GM12878 (cell line): ENCODE results near the gene BATF3. TPM values are rescaled to one million over a fixed set of nuclear protein-coding genes. Genes with fewer than 3 reads are reported as not detected.

Source experiments
- ATAC-seq: fragments of 200-7000 bp; cut with Tn5 transposase; 3 replicates; pipeline ENCODE4 v1.9.1; 2020; ENCODE audit warnings: mild to moderate bottlenecking, moderate library complexity
- BruUV-seq: library from RNA; stranded (reverse); fragments of 400-500 nt; replicated peaks from 2 replicates; lab custom pipeline; 2021; lab: Mats Ljungman, UMichigan
- CTCF ChIA-PET: fragments of 300-600 bp; sonication (Branson Sonifier 250); formaldehyde crosslinking; extraction: SDS; loops from one replicate; lab custom pipeline; 2021; ENCODE audit warnings: inconsistent platforms; lab: Yijun Ruan, JAX
- POLR2A ChIA-PET: fragments of 350-600 bp; formaldehyde crosslinking; extraction: SDS; loops from one replicate; lab custom pipeline; 2021; ENCODE audit warnings: inconsistent platforms; lab: Charles Lee
- RAD21 ChIA-PET: fragments of 300-600 bp; sonication (Branson Sonifier 250); formaldehyde crosslinking; loops from one replicate; lab custom pipeline; 2023; ENCODE audit warnings: antibody characterized with exemption; ENCODE audit not compliant: unreplicated experiment; lab: Charles Lee
- SMC1A ChIA-PET: fragments of 300-600 bp; sonication (Branson Sonifier 250); formaldehyde crosslinking; loops from one replicate; lab custom pipeline; 2023; ENCODE audit not compliant: unreplicated experiment, uncharacterized antibody; lab: Charles Lee
- DNase-seq: peaks from one replicate; pipeline ENCODE4 v3.0.0-alpha.2; 2011; ENCODE audit warnings: low read depth, low spot score
- FAIRE-seq: peaks from 3 replicates; lab custom pipeline; 2011; peaks lifted over from hg19 to GRCh38; lab: Jason Lieb, UNC
- H2AFZ ChIP-seq: 2 replicates; pipeline ENCODE4 v1.6.0; 2011; ENCODE audit warnings: low read depth, low read length, control low read depth; ENCODE audit not compliant: control insufficient read depth
- H3K27ac ChIP-seq: 2 replicates; pipeline ENCODE4 v1.5.1; 2011; ENCODE audit warnings: control low read depth; ENCODE audit not compliant: control insufficient read depth, insufficient read depth
- H3K27me3 ChIP-seq, 2 experiments: replicated peaks in 1 of 2; 2 replicates each; pipeline versions ENCODE4 v1.6.0 to v1.6.1; 2011; ENCODE audit warnings: low read length in 1 of 2; ENCODE audit not compliant: control insufficient read depth in 2 of 2, insufficient read depth in 2 of 2
- H3K36me3 ChIP-seq, 2 experiments: 2 replicates each; pipeline ENCODE4 v1.5.1; 2011; ENCODE audit warnings: low read length in 1 of 2; ENCODE audit not compliant: control insufficient read depth in 2 of 2, insufficient read depth in 2 of 2
- H3K4me1 ChIP-seq: 2 replicates; pipeline ENCODE4 v1.6.1; 2011; ENCODE audit warnings: mild to moderate bottlenecking, low read length, moderate library complexity, mixed read lengths; ENCODE audit not compliant: control insufficient read depth, insufficient read depth
- H3K4me2 ChIP-seq: 2 replicates; pipeline ENCODE4 v1.6.0; 2011; ENCODE audit warnings: control low read depth; ENCODE audit not compliant: control insufficient read depth, insufficient read depth
- H3K4me3 ChIP-seq: fragments of 200-600 bp; sonication (generic); 2 replicates; pipeline ENCODE4 v1.5.1; 2016
- H3K79me2 ChIP-seq: 2 replicates; pipeline ENCODE4 v1.6.0; 2011; ENCODE audit warnings: low read length; ENCODE audit not compliant: control insufficient read depth, insufficient read depth
- H3K9ac ChIP-seq: 2 replicates; pipeline ENCODE4 v1.8.0; 2011; ENCODE audit warnings: low read length, control low read depth, mixed read lengths; ENCODE audit not compliant: control insufficient read depth, insufficient read depth
- H3K9me3 ChIP-seq: replicated peaks from 3 replicates; pipeline ENCODE4 v1.5.1; 2011; ENCODE audit warnings: mild to moderate bottlenecking, low read length; ENCODE audit not compliant: control insufficient read depth, insufficient read depth
- H4K20me1 ChIP-seq: 2 replicates; pipeline ENCODE4 v1.6.0; 2011; ENCODE audit not compliant: control insufficient read depth, insufficient read depth
- FOS ChIP-seq: IDR thresholded peaks from 3 replicates; pipeline ENCODE4 v1.6.1; 2011; ENCODE audit warnings: borderline replicate concordance; ENCODE audit not compliant: insufficient read length; ENCODE audit errors: extremely low read depth
- KDM1A ChIP-seq: fragments of 200-600 bp; sonication (generic); IDR thresholded peaks from 2 replicates; pipeline ENCODE4 v1.6.1; 2016; ENCODE audit warnings: borderline replicate concordance
- POLR2AphosphoS2 ChIP-seq: IDR thresholded peaks from 2 replicates; pipeline ENCODE4 v1.6.1; 2011; ENCODE audit warnings: low read depth, mild to moderate bottlenecking, low read length, improper control_type of control experiment, moderate library complexity
- RBBP5 ChIP-seq: fragments of 200-600 bp; sonication (generic); conservative IDR thresholded peaks from 2 replicates; pipeline ENCODE4 v1.6.1; 2016
- WGBS: methylation state at CpG from one replicate; pipeline ENCODE4 v1.1.6; 2016; ENCODE audit warnings: low lambda C conversion rate; ENCODE audit not compliant: insufficient replicate concordance, insufficient coverage; ENCODE audit errors: missing lambda C conversion rate; 5-methylcytosine and 5-hydroxymethylcytosine counted together
- in situ Hi-C: fragments of 300-500 bp; cut with MboI; formaldehyde crosslinking; loops from 9 replicates; pipeline ENCODE4 v1.14.3; 2018; ENCODE audit warnings: mixed read lengths
- intact Hi-C: fragments of 100-400 bp; cut with micrococcal nuclease; formaldehyde crosslinking; loops from one replicate; pipeline ENCODE4 v1.14.2; 2022; ENCODE audit not compliant: unreplicated experiment
- polyA plus RNA-seq, 11 experiments: library from polyadenylated mRNA; depleted of rRNA in 4 of 11; unstranded in 6 of 11; stranded (reverse) in 5 of 11; fragments of >200 nt; fragmentation: Nextera tagmentation in 4 of 11; fragmentation: Illumina TruSeq in 1 of 11; extraction: Ambion mirVana in 4 of 11; extraction: Trizol in 1 of 11; gene quantifications; 1 replicate in 1 of 11; 2 replicates in 10 of 11; pipeline versions ENCODE4 v1.2.1 to v1.2.3, GENCODE V29; 2011 to 2016; ENCODE audit warnings: inconsistent platforms in 2 of 11, missing spikeins in 2 of 11, low read depth in 1 of 11
- total RNA-seq, 4 experiments: library from RNA; depleted of rRNA in 3 of 4; stranded (reverse); fragments of >200 nt in 3 of 4; fragmentation: Illumina TruSeq in 1 of 4; extraction: Trizol in 1 of 4; gene quantifications; 2 replicates each; pipeline versions ENCODE4 v1.2.1 to v1.2.3, GENCODE V29; 2013 to 2021
- TF ChIP-seq, protein P1 (sequence below), 3 experiments: IDR thresholded peaks in 2 of 3; conservative IDR thresholded peaks in 1 of 3; 2 replicates each; pipeline ENCODE4 v1.5.1; 2011; ENCODE audit warnings: low read depth in 3 of 3, low read length in 3 of 3, mild to moderate bottlenecking in 3 of 3, control low read depth in 2 of 3, moderate library complexity in 2 of 3, inconsistent platforms in 1 of 3, mixed read lengths in 1 of 3; ENCODE audit not compliant: control insufficient read depth in 2 of 3, insufficient read depth in 1 of 3; ENCODE audit errors: extremely low read depth in 1 of 3
- TF ChIP-seq, protein P2 (sequence below): fragments of 450-650 bp; IDR thresholded peaks from 2 replicates; pipeline ENCODE4 v1.6.1; 2017; ENCODE audit warnings: mild to moderate bottlenecking, moderate library complexity
- TF ChIP-seq, protein P3 (sequence below): fragments of 150-350 bp; IDR thresholded peaks from 2 replicates; pipeline ENCODE4 v1.6.1; 2014; ENCODE audit warnings: mild to moderate bottlenecking, low read depth, low read length

The BATF3 gene
- total and polyA plus RNA-seq, 10 of the 15 experiments (the other 5 are each of a cell fraction or from before 2014, with no cell fraction given) = 11.1 to 56.8 (median 30.8) TPM

DNA sequence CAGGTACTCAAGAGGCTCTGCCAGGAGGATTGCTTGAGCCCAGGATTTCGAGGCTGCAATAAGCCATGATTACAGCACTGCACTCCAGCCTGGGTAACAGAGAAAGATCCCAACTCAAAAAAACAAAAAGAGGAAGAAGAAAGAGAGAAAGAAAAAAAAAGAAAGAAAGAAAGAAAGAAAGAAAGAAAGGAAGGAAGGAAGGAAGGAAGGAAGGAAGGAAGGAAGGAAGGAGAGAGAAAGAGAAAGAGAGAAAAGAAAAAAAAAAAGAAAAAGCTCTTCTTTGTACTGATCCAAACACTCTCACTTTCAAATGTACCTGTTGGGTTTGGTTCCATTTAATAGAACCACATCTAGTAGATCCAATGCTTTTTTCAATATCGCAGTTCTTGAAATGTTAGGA, 11.8 kb downstream of the BATF3 start (continued):
- TF ChIP-seq, protein P1, sequence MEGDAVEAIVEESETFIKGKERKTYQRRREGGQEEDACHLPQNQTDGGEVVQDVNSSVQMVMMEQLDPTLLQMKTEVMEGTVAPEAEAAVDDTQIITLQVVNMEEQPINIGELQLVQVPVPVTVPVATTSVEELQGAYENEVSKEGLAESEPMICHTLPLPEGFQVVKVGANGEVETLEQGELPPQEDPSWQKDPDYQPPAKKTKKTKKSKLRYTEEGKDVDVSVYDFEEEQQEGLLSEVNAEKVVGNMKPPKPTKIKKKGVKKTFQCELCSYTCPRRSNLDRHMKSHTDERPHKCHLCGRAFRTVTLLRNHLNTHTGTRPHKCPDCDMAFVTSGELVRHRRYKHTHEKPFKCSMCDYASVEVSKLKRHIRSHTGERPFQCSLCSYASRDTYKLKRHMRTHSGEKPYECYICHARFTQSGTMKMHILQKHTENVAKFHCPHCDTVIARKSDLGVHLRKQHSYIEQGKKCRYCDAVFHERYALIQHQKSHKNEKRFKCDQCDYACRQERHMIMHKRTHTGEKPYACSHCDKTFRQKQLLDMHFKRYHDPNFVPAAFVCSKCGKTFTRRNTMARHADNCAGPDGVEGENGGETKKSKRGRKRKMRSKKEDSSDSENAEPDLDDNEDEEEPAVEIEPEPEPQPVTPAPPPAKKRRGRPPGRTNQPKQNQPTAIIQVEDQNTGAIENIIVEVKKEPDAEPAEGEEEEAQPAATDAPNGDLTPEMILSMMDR (IDR thresholded peaks at IDR 0.05 in 2 of 3, conservative IDR thresholded peaks at IDR 0.05 in 1 of 3; ENCODE audit: control insufficient read depth in 2 of 3, extremely low read depth in 1 of 3, insufficient read depth in 1 of 3, low read depth in 3 of 3, low read length in 3 of 3) = no peak
- no peak for TF ChIP-seq RBBP5

DNA sequence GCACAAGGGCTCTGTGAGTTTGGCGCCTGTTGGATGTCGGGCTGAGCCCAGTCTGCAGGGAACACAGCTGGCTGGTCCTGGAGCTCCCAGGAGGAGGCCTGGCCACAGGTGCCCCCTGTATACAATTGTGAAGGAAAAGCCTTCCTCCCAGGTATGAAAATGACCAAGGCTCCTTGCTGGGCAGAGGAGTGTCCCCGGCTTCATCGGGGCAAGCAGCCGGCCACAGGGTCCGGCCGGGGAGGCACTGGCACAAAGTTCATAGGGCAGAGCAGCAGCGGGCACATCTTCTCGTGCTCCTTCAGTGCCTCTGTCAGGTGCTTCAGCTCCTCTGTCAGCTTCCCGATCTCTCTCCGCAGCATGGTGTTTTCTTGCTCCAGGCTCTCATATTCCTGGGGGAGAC, 13.0 kb downstream of the BATF3 start:
- H3K4me1 ChIP-seq = peaks cover 35% of the 10 kb centered on the region
- ChIA-PET CTCF (interaction anchor here (1.1 kb wide), 1 partner anchor 22 kb away, joined by 3 read pairs; no protein-coding TSS in a partner anchor), SMC1A (no interaction called here), RAD21 (no interaction called here), POLR2A (interaction anchor here (0.5 to 1.3 kb wide), 2 partner anchors 105 to 143 kb away, joined by 5 to 8 read pairs; partner anchors contain the start of genes NSL1 and TATDN3)
- in situ Hi-C loops (no loop called here), intact Hi-C loops (no loop called here)
- H3K4me3 ChIP-seq = no peak overlapping the region
- FAIRE-seq (no peak), ATAC-seq (no peak), DNase-seq (no peak)
- TF ChIP-seq KDM1A (no peak), FOS (no peak), POLR2AphosphoS2 (no peak)
- TF ChIP-seq, protein P2, sequence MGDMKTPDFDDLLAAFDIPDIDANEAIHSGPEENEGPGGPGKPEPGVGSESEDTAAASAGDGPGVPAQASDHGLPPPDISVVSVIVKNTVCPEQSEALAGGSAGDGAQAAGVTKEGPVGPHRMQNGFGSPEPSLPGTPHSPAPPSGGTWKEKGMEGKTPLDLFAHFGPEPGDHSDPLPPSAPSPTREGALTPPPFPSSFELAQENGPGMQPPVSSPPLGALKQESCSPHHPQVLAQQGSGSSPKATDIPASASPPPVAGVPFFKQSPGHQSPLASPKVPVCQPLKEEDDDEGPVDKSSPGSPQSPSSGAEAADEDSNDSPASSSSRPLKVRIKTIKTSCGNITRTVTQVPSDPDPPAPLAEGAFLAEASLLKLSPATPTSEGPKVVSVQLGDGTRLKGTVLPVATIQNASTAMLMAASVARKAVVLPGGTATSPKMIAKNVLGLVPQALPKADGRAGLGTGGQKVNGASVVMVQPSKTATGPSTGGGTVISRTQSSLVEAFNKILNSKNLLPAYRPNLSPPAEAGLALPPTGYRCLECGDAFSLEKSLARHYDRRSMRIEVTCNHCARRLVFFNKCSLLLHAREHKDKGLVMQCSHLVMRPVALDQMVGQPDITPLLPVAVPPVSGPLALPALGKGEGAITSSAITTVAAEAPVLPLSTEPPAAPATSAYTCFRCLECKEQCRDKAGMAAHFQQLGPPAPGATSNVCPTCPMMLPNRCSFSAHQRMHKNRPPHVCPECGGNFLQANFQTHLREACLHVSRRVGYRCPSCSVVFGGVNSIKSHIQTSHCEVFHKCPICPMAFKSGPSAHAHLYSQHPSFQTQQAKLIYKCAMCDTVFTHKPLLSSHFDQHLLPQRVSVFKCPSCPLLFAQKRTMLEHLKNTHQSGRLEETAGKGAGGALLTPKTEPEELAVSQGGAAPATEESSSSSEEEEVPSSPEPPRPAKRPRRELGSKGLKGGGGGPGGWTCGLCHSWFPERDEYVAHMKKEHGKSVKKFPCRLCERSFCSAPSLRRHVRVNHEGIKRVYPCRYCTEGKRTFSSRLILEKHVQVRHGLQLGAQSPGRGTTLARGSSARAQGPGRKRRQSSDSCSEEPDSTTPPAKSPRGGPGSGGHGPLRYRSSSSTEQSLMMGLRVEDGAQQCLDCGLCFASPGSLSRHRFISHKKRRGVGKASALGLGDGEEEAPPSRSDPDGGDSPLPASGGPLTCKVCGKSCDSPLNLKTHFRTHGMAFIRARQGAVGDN = no peak
- TF ChIP-seq, protein P3, sequence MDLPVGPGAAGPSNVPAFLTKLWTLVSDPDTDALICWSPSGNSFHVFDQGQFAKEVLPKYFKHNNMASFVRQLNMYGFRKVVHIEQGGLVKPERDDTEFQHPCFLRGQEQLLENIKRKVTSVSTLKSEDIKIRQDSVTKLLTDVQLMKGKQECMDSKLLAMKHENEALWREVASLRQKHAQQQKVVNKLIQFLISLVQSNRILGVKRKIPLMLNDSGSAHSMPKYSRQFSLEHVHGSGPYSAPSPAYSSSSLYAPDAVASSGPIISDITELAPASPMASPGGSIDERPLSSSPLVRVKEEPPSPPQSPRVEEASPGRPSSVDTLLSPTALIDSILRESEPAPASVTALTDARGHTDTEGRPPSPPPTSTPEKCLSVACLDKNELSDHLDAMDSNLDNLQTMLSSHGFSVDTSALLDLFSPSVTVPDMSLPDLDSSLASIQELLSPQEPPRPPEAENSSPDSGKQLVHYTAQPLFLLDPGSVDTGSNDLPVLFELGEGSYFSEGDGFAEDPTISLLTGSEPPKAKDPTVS = no peak
- H3K4me2 ChIP-seq = no peak overlapping the region
- no peak overlapping the region for H3K9ac ChIP-seq
- no peak overlapping the region for H2AFZ ChIP-seq
- H3K27me3 ChIP-seq = no peaks in the 10 kb centered on the region
- no peaks in the 10 kb centered on the region for H4K20me1 ChIP-seq
- H3K27ac ChIP-seq = no peak overlapping the region
- WGBS = 97% methylated on average over 11 of the region's 11 CpGs
- no TSS peak for BruUV-seq
- no peaks in the 10 kb centered on the region for H3K79me2 ChIP-seq
- no peaks in the 10 kb centered on the region; a peak in 1 of 4 replicates for H3K36me3 ChIP-seq
- no peaks in the 10 kb centered on the region for H3K9me3 ChIP-seq
